ENCODE results near the gene TEAD1.

DNA sequence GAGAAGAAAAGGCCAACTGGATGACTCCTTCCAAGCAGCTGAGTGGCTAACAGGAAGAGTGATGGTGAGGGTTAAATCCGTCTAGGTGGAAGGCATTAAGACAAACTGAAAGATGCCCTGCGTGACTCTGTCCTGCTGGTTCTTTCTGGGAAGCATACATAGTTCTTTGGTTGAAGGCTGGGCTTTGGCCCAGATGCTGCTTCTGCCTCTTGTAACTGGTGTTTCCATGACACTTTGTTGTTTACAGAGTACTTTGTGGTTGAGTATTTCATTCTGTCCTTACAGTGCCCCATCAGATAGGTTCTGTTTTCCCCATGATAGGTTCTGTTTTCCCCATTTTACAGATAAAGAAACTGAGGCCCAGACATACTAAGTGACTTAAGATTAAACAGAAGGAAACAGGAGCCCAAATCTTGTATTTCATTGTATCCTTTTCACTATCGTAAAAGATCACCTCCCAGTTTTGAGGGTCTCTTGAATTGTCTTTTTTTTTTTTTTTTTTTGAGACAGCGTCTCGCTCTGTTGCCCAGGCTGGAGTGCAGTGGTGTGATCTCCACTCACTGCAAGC is 210.6 kb downstream of the TEAD1 start:
- TF ChIP-seq, protein P1, sequence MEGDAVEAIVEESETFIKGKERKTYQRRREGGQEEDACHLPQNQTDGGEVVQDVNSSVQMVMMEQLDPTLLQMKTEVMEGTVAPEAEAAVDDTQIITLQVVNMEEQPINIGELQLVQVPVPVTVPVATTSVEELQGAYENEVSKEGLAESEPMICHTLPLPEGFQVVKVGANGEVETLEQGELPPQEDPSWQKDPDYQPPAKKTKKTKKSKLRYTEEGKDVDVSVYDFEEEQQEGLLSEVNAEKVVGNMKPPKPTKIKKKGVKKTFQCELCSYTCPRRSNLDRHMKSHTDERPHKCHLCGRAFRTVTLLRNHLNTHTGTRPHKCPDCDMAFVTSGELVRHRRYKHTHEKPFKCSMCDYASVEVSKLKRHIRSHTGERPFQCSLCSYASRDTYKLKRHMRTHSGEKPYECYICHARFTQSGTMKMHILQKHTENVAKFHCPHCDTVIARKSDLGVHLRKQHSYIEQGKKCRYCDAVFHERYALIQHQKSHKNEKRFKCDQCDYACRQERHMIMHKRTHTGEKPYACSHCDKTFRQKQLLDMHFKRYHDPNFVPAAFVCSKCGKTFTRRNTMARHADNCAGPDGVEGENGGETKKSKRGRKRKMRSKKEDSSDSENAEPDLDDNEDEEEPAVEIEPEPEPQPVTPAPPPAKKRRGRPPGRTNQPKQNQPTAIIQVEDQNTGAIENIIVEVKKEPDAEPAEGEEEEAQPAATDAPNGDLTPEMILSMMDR (IDR thresholded peaks at IDR 0.05; ENCODE audit: low read depth, low read length, poor library complexity, severe bottlenecking): no peak
- TF ChIP-seq EZH2phosphoT487 (IDR thresholded peaks at IDR 0.05; ENCODE audit: borderline replicate concordance, low read length): no peak
